ENCODE results near the gene CELF5.
"Not testable (repeated sequence)": the region's sequence is repeated elsewhere in the genome, so short reads cannot be mapped to it uniquely, and the experiment has no call there.

DNA sequence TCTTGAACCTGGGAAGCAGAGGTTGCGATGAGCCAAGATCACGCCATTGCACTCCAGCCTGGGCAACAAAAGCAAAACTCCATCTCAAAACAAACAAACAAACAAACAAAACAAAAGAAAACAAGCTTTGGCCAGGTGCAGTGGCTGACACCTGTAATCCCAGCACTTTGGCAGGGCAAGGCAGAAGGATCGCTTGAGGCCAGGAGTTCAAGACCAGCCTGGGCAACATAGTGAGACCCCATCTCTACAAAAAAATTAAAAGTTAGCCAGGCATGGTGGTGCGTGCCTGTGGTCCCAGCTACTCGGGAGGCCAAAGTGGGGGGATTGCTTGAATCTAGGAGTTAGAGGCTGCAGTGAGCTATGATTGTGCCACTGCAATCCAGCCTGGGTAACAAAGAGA lies 64.0 kb downstream of the CELF5 start:
- TF ChIP-seq, protein P1, sequence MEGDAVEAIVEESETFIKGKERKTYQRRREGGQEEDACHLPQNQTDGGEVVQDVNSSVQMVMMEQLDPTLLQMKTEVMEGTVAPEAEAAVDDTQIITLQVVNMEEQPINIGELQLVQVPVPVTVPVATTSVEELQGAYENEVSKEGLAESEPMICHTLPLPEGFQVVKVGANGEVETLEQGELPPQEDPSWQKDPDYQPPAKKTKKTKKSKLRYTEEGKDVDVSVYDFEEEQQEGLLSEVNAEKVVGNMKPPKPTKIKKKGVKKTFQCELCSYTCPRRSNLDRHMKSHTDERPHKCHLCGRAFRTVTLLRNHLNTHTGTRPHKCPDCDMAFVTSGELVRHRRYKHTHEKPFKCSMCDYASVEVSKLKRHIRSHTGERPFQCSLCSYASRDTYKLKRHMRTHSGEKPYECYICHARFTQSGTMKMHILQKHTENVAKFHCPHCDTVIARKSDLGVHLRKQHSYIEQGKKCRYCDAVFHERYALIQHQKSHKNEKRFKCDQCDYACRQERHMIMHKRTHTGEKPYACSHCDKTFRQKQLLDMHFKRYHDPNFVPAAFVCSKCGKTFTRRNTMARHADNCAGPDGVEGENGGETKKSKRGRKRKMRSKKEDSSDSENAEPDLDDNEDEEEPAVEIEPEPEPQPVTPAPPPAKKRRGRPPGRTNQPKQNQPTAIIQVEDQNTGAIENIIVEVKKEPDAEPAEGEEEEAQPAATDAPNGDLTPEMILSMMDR (conservative IDR thresholded peaks at IDR 0.05) = not testable (repeated sequence)
- not testable (repeated sequence) for TF ChIP-seq ZFX (IDR thresholded peaks at IDR 0.05)
